Activated CD8-positive, alpha-beta memory T cell treated with anti-CD3 and anti-CD28 coated beads for 48 hours (primary cell): Measurements from ENCODE around the gene PKDREJ.
"Not testable (repeated sequence)": the region's sequence is repeated elsewhere in the genome, so short reads cannot be mapped to it uniquely, and the experiment has no call there.

Experiments used
- DNase-seq, 3 experiments: peaks; one replicate each; pipeline ENCODE4 v3.0.0-alpha.2; 2020; ENCODE audit warnings: low read depth in 2 of 3, low spot score in 2 of 3

Gene PKDREJ, protein sequence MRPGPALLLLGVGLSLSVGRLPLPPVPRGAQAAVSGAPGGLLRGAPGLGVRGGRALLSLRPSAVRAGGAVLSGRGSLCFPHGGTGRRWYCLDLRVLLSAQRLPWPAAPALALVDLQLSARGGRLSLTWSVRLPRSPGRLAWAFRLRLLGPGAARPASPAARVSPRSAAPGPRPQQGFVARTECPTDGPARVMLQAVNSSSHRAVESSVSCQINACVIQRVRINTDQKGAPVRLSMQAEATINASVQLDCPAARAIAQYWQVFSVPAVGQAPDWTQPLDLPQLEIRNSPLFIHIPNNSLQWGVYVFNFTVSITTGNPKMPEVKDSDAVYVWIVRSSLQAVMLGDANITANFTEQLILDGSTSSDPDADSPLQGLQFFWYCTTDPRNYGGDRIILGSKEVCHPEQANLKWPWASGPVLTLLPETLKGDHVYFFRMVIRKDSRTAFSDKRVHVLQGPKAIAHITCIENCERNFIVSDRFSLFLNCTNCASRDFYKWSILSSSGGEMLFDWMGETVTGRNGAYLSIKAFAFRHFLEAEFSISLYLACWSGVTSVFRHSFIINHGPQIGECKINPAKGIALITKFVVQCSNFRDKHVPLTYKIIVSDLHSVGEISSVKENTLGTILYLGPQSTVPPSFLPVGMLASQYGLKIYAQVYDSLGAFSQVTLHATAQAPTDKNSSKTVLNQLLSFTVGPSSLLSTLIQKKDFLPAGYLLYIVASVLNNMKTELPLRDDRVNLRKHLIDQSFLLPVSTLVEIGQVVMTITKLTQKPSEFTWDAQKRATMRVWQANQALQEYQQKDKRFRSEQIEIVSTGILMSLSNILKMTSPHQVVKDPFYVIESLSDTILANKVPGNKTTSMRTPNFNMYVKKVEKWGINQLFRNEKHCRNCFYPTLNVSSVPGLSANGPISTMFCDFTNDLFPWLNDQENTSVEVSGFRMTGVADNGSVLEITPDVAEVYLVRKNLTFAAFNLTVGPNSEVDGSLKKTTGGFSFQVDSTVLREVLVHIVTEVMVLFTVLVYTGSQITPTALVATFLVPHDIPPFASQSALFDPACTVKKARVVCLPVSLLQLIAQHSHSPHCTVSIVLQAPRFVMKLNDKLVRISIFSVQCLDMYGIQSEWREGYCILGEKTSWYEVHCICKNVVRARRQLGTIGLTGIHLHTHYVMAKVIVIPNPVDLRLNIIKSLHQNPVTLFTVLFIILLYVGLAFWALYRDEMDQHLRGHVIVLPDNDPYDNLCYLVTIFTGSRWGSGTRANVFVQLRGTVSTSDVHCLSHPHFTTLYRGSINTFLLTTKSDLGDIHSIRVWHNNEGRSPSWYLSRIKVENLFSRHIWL (N-terminal part only)

GRCh38 chr22:46263216-46263590 lies at the start of gene PKDREJ:
TSS of gene PKDREJ (minus strand) at chr22:46263343. CDS start at chr22:46263322, 21 bp downstream.
- DNase-seq = no peak

DNA sequence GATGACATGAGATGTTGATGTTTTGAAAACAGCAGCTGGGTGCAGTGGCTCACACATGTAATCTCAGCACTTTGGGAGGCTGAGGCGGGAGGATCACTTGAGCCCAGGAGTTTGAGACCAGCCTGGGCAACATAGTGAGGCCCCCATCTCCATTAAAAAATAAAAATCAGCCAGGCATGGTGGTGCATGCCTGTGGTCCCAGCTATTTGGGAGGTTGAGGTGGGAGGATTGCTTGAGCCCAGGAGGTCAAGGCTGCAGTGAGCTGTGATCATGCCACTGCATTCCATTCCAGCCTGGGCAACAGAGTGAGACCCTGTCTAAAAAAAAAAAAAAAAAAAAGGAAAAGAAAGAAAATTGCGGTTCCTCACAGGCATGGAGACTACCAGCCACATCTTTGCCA lies 49.7 kb upstream of the PKDREJ start:
- DNase-seq = not testable (repeated sequence)

- no peak for DNase-seq
Measured at GRCh38 chr22:46312056-46312455, 48.9 kb upstream of the PKDREJ start.

DNA sequence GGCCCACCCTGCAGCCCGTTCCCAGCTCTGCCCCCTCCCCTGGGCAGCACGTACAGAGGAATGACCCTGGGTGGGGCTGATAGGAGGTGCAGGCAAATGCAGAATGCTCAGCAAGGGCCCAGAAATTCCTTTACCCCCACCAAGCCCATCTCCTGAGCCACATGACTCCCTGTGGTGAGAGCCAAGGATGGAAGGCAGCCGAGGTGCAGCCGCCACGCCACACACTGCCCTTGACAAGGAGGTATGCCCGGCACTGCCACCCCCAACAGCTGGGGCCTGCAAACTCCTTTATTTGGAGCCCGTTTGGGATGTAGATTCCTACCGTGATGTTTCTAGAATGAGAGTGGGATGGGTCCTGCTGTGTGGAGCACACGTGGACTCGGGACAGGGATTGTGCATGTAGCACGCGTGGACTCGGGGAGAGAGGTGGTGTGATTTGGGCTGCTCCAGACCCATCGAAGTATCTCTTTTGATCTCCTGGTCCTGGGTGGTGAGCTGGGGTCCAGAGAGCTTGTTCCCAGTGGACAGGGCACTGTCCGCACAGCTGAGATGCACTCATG lies 46.5 kb upstream of the PKDREJ start:
- no peak for DNase-seq

DNA sequence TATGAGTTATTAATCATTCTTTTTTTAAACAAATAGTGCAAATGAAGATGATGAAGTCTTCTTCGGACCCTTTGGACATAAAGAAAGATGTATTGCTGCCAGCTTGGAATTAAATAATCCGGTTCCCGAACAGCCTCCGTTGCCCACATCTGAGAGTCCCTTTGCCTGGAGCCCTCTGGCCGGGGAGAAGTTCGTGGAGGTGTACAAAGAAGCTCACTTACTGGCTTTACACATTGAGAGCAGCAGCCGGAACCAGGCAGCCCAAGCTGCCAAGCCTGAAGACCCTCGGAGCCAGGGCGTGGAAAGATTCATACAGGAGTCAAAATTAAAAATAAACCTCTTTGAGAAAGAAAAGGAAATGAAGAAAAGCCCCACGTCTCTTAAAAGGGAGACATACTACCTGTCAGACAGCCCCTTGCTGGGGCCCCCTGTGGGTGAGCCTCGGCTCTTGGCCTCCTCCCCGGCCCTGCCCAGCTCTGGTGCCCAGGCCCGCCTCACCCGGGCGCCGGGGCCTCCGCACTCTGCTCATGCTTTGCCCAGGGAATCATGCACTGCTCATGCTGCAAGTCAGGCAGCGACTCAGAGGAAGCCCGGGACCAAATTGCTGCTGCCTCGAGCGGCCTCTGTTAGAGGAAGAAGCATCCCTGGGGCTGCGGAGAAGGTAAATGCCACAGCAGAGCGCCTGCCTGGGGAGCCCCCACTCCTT lies 45.3 kb upstream of the PKDREJ start:
- DNase-seq = no peak

DNA sequence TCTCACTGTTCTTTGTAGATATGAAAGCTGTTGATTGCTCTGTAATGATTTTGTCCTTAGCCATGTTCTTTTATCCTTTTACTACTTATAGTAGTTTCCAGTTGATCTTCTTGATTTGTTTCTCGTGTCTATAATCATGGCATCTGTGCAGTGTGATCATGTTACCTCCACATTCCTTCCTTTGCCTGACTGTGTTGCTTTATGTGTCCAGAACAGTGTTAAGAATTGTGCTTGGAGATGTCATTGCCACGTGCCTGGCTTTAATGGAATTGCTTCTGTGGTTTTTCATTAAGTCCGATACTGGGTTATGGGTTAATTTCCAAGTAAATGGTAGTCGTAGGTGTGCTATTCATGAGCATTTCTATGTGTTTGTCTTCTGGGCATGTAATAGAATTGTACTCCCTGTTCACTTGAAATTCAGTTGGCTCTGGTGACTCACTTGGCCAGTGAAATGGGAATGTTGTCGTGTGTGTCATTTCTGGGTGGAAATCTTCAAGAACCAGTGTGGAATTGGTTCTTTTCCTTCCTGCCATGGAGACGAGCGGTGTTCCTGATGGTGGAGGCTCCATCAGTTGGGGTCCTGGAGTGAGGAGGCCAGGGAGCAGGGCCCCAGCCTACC lies 40.3 kb upstream of the PKDREJ start:
- DNase-seq = no peak

DNA sequence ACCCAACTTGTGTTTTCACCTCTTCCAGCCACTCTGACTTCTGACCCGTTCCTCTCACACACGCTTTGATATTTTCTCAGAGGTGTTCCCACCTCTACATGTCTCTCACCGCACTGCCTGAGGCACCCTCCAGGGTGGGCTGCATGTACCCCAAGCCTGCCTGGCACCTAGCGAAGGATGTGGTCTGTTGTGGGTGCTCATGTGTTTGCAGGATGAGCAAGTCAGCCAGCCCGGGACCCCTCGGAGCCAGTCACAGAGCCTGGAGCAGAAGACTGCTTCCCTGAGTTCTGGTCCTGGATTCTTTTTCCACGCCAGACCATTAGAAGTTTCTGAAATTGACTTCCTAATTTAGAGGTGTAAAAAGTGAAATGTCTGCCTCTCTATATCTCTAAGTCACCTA lies 37.3 kb upstream of the PKDREJ start:
- DNase-seq = no peak

DNA sequence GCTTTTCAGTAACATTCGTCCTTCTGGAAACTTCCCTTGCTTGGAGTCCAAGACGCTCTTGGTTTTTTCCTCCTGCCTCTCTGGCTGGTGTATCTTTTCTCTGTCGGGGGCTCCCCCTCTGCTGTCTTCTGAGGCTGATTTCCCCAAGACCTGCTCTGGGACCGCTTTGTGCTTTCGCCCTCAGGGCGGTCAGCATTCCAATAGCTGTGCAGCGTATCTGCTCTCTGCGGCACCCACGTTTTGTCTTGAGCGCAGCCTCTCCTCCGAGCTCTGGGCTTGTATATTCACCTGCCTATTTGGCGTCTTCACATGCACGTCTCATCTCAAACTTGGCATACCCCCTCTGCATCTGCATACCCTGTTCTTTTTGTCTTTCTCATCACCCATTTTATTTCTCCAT lies 36.0 kb upstream of the PKDREJ start:
- DNase-seq = no peak

- DNase-seq = peak in 1 of 3 experiments; percentile 18
Measured at GRCh38 chr22:46297151-46297812, 34.1 kb upstream of the PKDREJ start.

- peak; percentile 80 to 97 (median 95) for DNase-seq
Measured at GRCh38 chr22:46296257-46297150, 33.4 kb upstream of the PKDREJ start, which contains the start of gene GTSE1. TSS of gene GTSE1 (plus strand) at chr22:46296870. CDS start at chr22:46297401, 531 bp downstream.

DNA sequence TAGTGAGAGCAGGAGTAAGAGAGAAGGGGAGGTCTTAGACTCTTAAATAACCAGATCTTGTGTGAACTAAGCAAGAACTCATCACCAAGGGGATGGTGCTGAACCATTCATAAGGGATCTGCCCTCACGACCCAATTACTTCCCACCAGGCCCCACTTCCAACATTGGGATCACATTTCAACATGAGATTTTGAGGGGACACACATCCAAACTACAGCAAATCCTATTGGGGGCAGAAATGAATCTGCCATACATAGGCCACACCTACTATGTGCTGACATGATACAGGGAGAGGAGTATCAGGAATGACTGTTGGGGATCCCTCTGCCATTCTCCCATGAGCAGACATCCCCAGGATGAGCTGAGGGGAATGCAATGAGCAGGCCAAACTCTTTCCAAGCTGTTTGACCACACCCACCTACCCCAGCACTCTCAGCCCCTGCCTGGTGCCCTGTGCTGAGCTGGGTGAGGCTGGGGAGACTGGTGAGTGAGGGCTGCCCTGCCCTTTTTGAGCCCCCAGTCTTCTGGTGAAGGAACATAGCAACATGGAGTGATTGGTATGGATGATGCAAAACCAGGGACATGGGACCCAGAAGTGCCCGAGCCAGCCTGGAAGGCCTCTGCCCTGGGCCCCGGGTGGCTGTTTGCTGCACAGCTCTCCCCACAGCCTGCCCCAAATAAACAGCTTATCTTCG lies 32.3 kb upstream of the PKDREJ start:
- no peak for DNase-seq

DNA sequence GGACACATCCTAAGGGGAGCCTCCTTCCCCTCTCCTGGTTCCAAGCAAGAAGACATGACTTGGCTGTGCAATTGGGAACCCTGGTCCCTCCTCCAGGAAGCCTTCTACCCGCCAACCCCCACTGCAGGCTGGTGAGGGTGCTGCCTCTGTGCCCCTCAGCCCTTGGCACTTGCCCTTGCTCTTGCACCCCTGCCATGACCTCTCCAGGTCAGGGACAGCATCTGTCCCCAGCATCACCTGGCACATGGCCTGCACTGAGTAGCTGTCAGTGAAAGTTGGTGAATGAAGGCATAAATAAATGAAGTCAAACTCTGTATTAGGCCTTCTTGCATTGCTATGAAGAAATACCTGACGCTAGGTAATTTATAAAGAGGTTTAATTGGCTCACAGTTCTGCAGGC lies 31.6 kb upstream of the PKDREJ start:
- no peak for DNase-seq

GRCh38 chr22:46293577-46294260 lies 30.6 kb upstream of the PKDREJ start:
- DNase-seq = no peak

- DNase-seq = no peak
Measured at GRCh38 chr22:46292732-46293131, 29.6 kb upstream of the PKDREJ start.

- DNase-seq = no peak
Measured at GRCh38 chr22:46292173-46292572, 29.0 kb upstream of the PKDREJ start.

GRCh38 chr22:46290843-46291785 lies 28.0 kb upstream of the PKDREJ start:
- no peak for DNase-seq
